Cardiac fibroblast (primary cell): ENCODE data around the gene MBP.

Experiments
- DNase-seq, 2 donors: peaks; one replicate each; pipeline versions ENCODE4 v3.0.0 to v3.0.0-alpha.2; 2010; ENCODE audit warnings: low read depth in 2 of 2
- H3K4me3 ChIP-seq, 2 donors: replicated peaks in 1 of 2; 1 replicate in 1 of 2; 2 replicates in 1 of 2; pipeline ENCODE4 v1.5.1; 2011; ENCODE audit warnings: low read depth in 2 of 2, low read length in 2 of 2, mild to moderate bottlenecking in 2 of 2, moderate library complexity in 1 of 2
- TF ChIP-seq, protein P1 (sequence below): IDR thresholded peaks from one replicate; pipeline ENCODE4 v1.5.1; 2011; ENCODE audit warnings: low read depth, mild to moderate bottlenecking, low read length, inconsistent platforms

The MBP gene

DNA sequence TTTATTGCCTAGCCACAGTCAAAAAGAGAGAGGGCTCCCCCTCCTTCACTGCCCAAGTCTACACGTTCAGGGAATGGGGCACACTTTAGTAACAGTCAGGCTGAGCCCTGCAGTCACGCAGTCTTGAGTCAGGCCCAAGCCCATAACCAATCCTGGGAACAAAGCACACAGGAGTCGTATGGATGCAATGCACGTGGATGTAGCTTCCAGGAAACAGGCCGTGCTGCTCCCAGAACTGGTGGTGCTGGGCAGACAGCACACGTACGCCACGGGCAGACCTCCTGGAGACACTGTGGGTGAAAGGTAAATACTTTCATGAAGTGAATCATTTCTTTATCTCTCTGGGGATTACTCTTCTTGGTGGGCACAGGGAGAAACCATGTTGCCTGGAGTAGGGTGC lies 30.0 kb upstream of the MBP start:
- TF ChIP-seq, protein P1, sequence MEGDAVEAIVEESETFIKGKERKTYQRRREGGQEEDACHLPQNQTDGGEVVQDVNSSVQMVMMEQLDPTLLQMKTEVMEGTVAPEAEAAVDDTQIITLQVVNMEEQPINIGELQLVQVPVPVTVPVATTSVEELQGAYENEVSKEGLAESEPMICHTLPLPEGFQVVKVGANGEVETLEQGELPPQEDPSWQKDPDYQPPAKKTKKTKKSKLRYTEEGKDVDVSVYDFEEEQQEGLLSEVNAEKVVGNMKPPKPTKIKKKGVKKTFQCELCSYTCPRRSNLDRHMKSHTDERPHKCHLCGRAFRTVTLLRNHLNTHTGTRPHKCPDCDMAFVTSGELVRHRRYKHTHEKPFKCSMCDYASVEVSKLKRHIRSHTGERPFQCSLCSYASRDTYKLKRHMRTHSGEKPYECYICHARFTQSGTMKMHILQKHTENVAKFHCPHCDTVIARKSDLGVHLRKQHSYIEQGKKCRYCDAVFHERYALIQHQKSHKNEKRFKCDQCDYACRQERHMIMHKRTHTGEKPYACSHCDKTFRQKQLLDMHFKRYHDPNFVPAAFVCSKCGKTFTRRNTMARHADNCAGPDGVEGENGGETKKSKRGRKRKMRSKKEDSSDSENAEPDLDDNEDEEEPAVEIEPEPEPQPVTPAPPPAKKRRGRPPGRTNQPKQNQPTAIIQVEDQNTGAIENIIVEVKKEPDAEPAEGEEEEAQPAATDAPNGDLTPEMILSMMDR, result no peak
- H3K4me3 ChIP-seq, result no peak overlapping the region
- no peak for DNase-seq

DNA sequence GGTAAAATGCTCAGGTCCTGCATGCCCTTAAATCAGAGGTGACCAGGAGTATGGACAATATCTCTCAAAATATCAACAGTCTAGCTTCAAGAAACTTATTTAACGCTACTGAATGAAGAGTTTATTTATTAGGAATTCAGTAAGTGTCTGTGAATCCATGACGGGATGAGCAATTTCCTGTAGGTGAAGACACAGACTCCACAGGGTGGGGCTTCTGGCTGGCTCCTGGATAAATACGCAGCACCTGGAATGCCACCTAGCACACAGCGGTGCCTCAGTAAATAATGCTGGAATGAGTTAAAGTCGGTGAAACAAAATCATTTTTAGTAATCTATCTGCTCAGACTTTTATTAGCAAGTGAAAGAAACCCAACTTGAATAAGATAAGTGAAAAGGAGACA lies 29.4 kb upstream of the MBP start:
- no peak for DNase-seq
- H3K4me3 ChIP-seq, result no peak overlapping the region
- TF ChIP-seq, protein P1, result no peak

DNA sequence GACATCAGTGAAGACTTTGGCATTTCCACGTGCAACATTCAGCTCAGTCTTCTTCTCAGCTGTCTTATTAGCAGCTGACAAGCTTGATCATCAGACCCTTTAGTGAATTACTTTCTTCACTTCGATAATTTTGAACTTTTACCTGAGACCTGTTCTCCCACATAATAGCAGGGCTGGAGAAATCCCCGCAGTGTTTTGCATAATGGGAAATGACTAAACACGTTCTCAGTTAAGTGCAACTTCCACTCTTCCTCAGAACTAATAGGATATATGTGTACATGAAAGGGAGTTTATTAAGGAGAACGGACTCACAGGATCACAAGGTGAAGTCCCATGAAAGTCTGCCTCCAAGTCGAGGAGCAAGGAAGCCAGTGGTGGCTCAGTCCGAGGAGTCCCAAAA lies 28.8 kb upstream of the MBP start:
- TF ChIP-seq, protein P1, result no peak

DNA sequence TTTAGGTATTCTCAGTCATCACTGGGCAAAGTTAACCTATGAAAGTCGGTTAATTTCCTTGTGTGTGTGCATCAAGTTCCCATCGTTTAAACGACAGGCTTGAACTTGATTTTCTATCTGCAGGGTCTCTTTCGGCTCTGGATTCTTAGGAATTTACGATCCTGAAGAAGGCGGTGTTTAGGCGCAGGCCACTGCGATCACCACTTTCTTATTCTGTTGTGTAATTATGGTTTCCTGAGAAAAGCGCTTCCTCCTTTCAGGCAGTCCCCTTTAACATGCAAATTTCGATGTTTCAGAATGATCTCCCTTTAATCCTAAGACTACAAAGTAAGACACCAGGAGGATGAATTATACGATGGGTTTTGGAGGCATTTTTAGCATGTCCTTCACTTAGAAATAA lies 27.9 kb upstream of the MBP start:
- TF ChIP-seq, protein P1, result no peak
- DNase-seq, result no peak
- H3K4me3 ChIP-seq, result no peak overlapping the region

More for the DNA sequence above, 28.8 kb upstream of the MBP start:
- H3K4me3 ChIP-seq, result no peak overlapping the region
- no peak for DNase-seq

DNA sequence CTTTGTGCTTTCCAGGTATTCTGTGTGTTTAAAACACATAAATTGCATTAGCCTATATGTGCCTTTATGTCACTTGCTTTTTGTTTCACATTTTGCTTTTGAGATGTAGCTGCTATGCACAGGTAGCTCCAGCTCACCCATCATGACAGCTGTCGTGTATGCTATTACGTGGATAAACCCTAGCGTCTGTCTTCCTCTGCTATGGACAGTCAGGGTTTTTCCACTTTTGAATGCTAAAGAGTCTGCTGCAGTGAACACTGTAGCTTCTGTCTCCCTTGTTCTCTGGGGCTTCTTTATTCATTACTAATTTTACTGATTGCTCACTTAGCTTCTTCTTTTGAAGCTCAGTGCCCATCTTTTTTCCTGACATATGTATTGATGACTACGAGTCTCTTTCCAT lies 24.7 kb upstream of the MBP start:
- H3K4me3 ChIP-seq, result no peak overlapping the region
- TF ChIP-seq, protein P1, result no peak
- DNase-seq, result no peak

DNA sequence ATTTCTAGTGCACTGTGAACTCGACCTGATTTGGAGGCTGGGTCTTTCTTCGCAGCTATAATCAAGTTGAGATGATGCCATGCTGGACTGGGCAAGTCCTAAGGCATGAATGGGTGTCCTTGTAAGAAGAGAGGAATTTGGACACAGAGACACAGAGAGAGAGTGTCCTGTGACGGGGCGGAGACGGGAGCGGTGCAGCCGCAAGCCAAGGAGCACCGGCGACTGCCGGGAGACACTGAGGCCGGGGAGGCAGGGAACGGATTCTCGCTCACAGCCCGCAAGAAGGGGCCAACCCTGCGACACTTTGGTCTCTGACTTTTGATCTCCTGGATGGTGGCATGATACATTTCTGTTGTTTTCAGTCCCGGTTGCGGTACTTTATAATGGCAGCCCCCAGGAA lies 22.4 kb upstream of the MBP start:
- TF ChIP-seq, protein P1, result no peak
- no peak overlapping the region for H3K4me3 ChIP-seq
- DNase-seq, result no peak

DNA sequence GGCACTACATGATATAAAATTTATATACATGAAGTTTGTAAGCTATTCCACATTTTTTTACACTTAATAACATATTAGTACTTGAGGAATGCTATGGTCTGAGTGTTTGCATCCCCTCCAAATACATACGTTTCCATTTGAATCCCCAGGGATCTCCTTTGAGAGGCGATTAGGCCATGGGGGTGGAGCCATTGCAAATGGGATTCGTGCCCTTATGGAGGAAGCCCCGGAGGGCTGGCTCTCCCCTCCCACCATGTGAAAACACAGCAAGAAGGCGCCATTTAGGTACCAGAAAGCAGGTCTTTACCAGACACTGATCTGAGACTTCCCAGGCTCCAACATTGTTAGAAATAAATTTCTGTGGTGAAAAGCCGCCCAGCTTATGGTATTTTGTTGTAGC lies 20.8 kb upstream of the MBP start:
- TF ChIP-seq, protein P1, result no peak
- no peak overlapping the region for H3K4me3 ChIP-seq
- DNase-seq, result no peak
